GM12892 (cell line): ENCODE results near the gene COLGALT1.

Experiments used
- POLR2A ChIP-seq: IDR thresholded peaks from 2 replicates; pipeline ENCODE4 v1.6.1; 2011; ENCODE audit warnings: low read depth, low read length, control low read depth
- POLR2AphosphoS5 ChIP-seq: IDR thresholded peaks from 2 replicates; pipeline ENCODE4 v1.6.1; 2011; ENCODE audit warnings: low read depth, low read length, control low read depth
- TAF1 ChIP-seq: IDR thresholded peaks from 2 replicates; pipeline ENCODE4 v1.6.1; 2011; ENCODE audit warnings: low read depth, mild to moderate bottlenecking, control low read depth, low read length, borderline replicate concordance

- TF ChIP-seq POLR2AphosphoS5: no peak
- TF ChIP-seq POLR2A: no peak
- no peak for TF ChIP-seq TAF1
Measured at GRCh38 chr19:17606590-17607185, 51.2 kb downstream of the COLGALT1 start.
